Thoracic aorta (tissue), 2 donors: ENCODE measurements around the gene CDH22. TPM values are rescaled to one million over a fixed set of nuclear protein-coding genes. Genes with fewer than 3 reads are reported as not detected.

Source experiments
- ATAC-seq: fragments of 150-250 bp; one replicate; pipeline ENCODE4 v1.8.0; 2017; ENCODE audit warnings: low read depth; ENCODE audit not compliant: insufficient number of reproducible peaks, low FRiP score
- DNase-seq: peaks from one replicate; pipeline ENCODE4 v3.0.0-alpha.2; 2020; ENCODE audit warnings: low spot score
- H3K27ac ChIP-seq, 2 donors: fragments of 200-600 bp; sonication (generic); 1 replicate in 1 of 2; 2 replicates in 1 of 2; pipeline ENCODE4 v1.5.1; 2016; ENCODE audit warnings: mild to moderate bottlenecking in 2 of 2, moderate library complexity in 2 of 2
- H3K27me3 ChIP-seq: fragments of 200-600 bp; sonication (generic); replicated peaks from 2 replicates; pipeline ENCODE4 v1.6.0; 2016; ENCODE audit warnings: mild to moderate bottlenecking; ENCODE audit not compliant: insufficient read depth
- H3K36me3 ChIP-seq: fragments of 200-600 bp; sonication (generic); one replicate; pipeline ENCODE4 v1.5.1; 2016
- H3K4me1 ChIP-seq, 2 donors: fragments of 200-600 bp; sonication (generic); 1 replicate in 1 of 2; 2 replicates in 1 of 2; pipeline versions ENCODE4 v1.5.1 to v1.6.0; 2016; ENCODE audit warnings: low read depth in 2 of 2, mild to moderate bottlenecking in 1 of 2; ENCODE audit not compliant: control insufficient read depth in 1 of 2
- H3K4me3 ChIP-seq: fragments of 200-600 bp; sonication (generic); 2 replicates; pipeline ENCODE4 v1.5.1; 2016; ENCODE audit warnings: mild to moderate bottlenecking
- H3K9me3 ChIP-seq: fragments of 200-600 bp; sonication (generic); 2 replicates; pipeline ENCODE4 v1.5.1; 2016
- CTCF ChIP-seq: fragments of 200-600 bp; sonication (generic); IDR thresholded peaks from one replicate; pipeline ENCODE4 v1.5.1; 2019; ENCODE audit warnings: antibody characterized with exemption
- total RNA-seq, 2 donors: library from RNA; depleted of rRNA; stranded (reverse); fragments of >200 nt; gene quantifications; one replicate each; pipeline versions ENCODE4 v1.1.0 to v1.2.3, GENCODE V29; 2016

Gene CDH22
- total RNA-seq, 2 donors from 2014 or later, result not detected

- no peak for TF ChIP-seq CTCF
- no peak for ATAC-seq
- H3K4me1 ChIP-seq, result peaks cover 0 to 22% of the 10 kb centered on the region in 2 donors
- H3K27me3 ChIP-seq, result peaks cover 16% of the 10 kb centered on the region
- no peaks in the 10 kb centered on the region for H3K9me3 ChIP-seq
- no peak for DNase-seq
- no peak overlapping the region for H3K4me3 ChIP-seq
- no peaks in the 10 kb centered on the region for H3K36me3 ChIP-seq
- no peak overlapping the region for H3K27ac ChIP-seq
Measured at GRCh38 chr20:46311039-46311650, 2.8 kb upstream of the CDH22 start.

GRCh38 chr20:46309945-46310344, 1.6 kb upstream of the CDH22 start:
- TF ChIP-seq CTCF, result no peak
- ATAC-seq (no peak), DNase-seq (no peak)
- H3K27me3 ChIP-seq, result peaks cover 16% of the 10 kb centered on the region
- no peak overlapping the region for H3K27ac ChIP-seq
- no peaks in the 10 kb centered on the region for H3K9me3 ChIP-seq
- H3K4me1 ChIP-seq, result peaks cover 0 to 22% of the 10 kb centered on the region in 2 donors
- no peak overlapping the region for H3K4me3 ChIP-seq
- no peaks in the 10 kb centered on the region for H3K36me3 ChIP-seq

GRCh38 chr20:46307999-46308257, 370 bp downstream of the CDH22 start:
- Histone ChIP-seq H3K36me3 (no peaks in the 10 kb centered on the region), H3K4me1 (peaks cover 0 to 22% of the 10 kb centered on the region in 2 donors), H3K27ac (no peak overlapping the region), H3K4me3 (peak overlapping the region; percentile 69), H3K9me3 (no peaks in the 10 kb centered on the region), H3K27me3 (peaks cover 6% of the 10 kb centered on the region)
- no peak for TF ChIP-seq CTCF
- ATAC-seq (no peak), DNase-seq (no peak)

GRCh38 chr20:46307139-46307998, 929 bp downstream of the CDH22 start:
- Histone ChIP-seq H3K9me3 (no peaks in the 10 kb centered on the region), H3K4me3 (peak overlapping the region; percentile 69), H3K4me1 (peaks cover 0 to 19% of the 10 kb centered on the region in 2 donors), H3K27me3 (no peaks in the 10 kb centered on the region), H3K27ac (no peak overlapping the region), H3K36me3 (no peaks in the 10 kb centered on the region)
- peak; percentile 66 for TF ChIP-seq CTCF
- DNase-seq, result no peak
- ATAC-seq, result no peak

GRCh38 chr20:46306743-46307138, 1.6 kb downstream of the CDH22 start:
- no peak for ATAC-seq
- Histone ChIP-seq H3K27ac (no peak overlapping the region), H3K4me3 (no peak overlapping the region), H3K4me1 (peaks cover 0 to 18% of the 10 kb centered on the region in 2 donors), H3K27me3 (no peaks in the 10 kb centered on the region), H3K9me3 (no peaks in the 10 kb centered on the region), H3K36me3 (no peaks in the 10 kb centered on the region)
- DNase-seq, result no peak
- TF ChIP-seq CTCF, result no peak
